ENCODE results near the gene FMN1.

FMN1 gene

DNA sequence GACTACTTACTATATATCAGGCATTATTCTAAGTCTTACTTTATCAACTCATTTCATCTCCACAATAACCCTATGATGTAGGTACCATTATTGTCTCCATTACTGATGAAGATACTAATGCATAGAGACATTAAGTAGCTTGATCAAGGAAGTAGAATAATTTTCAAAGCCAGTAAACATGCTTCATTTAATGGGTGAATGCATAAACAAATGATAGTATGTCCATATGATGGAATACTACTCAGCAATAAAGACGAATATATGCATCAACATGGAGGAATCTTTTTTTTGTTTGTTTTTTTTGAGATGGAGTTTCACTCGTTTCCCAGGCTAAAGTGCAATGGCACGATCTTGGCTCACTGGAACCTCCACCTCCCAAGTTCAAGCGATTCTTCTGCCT lies 184.9 kb downstream of the FMN1 start:
- DNase-seq (ENCODE audit: low read depth), result no peak

DNA sequence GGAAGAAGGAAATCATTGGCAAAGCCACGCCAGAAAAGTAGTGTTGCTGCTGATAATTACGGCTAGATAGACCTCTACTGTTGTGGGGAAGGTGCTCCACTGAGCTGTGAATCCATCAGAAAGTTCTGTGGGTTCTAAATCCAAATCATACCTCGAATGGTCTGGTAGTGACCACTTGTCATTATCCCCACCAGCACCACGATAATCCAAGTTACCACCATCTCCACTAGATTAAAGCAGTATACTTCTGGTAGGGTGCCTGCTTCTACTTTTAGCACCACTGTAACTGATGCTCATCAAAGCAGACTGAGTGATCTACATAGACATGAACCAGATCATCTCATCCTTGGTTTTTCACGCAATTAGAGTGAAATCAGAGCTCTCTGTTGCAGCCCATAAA lies 185.5 kb downstream of the FMN1 start:
- DNase-seq (ENCODE audit: low read depth), result no peak

DNA sequence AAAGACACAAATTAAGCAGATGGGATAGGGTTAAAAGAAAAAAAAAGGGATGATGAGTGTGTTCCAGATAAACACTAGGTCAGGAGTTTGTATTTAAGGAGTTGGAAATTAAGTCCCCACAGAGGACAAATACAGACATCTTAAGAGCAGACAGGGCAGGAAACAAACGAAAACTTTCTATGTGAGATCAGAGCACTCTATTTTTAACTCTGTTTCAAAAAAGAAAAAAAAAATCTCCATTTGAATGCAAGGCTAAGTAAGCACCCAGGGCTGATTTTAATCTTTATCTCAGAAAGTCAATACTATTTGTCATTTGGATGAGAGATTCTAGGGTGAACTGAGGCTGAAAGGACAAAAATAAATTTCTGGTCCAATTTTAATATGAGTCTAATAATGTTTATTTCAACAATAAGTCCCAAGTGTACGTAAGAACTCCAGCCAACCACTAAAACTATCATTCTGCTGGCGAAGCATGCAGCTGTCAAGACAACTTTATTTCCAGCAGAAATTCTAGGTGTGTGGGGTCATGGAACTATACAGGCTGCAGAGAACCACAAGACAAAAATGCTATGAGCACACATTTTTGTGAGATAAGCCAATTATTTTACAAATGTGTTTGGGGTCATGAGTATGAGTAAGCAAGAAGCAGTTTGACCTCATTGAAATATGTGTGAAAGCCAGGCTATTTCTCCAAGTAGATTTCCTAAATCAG lies 186.1 kb downstream of the FMN1 start:
- no peak for DNase-seq (ENCODE audit: low read depth)

DNA sequence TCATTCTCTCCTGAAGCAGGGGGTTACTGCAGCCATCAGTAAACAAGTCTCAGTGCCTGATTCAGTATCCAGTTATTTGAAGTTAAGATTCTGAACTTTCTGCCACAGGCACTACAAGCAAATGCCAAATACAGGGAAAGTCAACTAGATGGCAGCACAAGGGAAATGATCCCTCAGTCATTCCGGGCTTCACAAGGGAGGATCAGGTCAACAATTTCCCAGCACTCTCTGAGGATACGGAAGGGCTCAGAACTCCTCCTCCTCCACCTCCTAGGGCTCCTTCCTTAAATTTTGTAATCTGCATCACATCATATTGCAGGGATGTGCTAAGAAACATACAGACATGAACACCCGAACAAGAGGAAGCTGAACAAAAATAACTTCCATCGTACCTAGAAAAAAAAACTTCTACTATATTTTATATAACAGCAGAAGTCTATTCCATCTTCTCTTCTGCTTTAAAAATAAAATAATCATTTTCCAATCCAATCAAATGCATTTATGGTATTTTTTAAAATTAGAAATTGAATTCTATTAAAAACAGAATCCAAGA lies 187.1 kb downstream of the FMN1 start:
- DNase-seq (ENCODE audit: low read depth), result no peak

DNA sequence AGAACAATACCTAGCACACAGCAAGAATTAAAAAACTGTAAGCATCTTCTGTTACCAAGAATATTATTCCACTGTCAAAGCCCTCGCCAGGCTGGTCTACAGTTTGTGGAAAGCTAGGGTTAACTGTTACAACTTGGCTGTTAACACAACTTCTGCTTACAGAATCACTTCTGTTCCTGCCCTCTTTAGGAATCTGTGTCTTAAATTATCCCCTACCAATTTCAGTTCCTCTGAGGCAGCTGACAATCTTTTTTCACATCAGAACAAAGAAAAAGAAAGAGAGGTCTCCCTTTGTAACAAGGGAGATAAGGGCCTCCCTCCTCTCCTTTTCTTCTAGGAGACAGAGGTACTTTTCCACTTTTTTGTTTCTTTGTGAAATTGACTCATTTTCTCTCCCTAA lies 188.9 kb downstream of the FMN1 start:
- DNase-seq (ENCODE audit: low read depth), result no peak

DNA sequence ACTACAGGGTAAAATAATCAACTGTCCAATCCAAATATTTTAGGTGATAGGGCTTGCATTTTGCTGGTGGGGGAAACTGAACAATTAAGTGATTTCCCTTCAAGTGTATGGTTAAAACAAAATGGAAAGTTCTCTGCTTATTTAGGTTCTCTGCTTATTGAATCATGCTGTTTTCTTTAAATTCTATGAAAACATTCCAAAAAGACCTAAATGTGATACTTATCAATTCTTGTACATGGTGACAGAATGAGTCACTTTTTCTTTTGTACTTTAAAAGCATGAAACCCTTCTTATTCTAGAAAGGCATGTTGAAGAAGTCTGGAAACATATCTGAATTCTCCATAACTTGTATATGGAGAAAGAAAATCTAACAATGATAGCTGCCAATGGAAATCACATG lies 192.6 kb downstream of the FMN1 start:
- DNase-seq (ENCODE audit: low read depth), result no peak

DNA sequence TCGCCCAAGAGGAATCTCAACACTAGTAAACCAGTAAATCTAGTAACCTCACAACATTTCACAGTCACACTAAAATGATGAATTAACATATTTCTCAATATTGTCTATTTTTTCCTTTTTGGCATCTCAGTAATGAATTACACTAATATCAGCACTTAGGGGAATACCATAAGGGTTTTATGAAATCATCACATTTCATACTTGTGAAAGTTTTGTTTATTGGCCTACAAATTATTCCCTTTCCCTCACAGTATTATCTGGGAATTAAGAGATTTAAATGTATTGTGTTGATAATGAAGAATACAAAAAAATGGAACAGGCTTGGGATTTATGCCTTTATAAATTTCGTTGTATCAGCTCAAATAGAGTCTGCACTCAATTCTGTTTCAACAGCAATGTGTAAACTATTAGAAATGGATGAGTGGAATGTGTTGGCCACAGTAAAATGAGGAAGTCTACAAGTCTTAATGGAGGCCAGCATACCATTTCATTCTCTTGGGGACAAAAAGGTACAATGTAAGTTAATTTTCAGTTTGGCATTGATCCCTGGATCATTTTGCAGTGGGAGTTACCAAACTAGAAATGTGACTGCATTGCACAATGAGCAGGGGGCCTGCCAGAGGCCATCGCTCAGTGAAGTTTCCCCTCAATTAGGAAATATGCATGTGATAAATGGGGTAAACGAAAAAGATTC lies 195.4 kb downstream of the FMN1 start:
- no peak for DNase-seq (ENCODE audit: low read depth)

DNA sequence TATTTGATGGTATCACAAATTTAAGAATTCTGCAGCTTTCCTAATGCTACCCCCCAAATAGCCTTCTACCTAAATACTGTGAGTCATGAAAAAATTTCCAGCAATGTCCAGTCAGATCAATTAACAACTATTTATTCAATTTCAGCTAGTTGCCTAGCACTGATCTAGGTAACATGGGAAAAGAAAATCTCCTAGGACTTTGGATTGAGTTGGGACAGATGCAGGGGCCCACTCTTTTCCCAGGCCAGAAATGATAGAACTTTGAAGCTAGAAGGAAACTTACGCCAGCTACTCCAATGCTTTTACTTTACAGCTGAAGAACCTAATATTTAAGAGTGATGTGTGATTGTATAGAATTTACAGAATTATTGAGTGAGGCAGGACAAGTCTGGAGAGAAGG lies 196.3 kb downstream of the FMN1 start:
- DNase-seq (ENCODE audit: low read depth), result no peak

DNA sequence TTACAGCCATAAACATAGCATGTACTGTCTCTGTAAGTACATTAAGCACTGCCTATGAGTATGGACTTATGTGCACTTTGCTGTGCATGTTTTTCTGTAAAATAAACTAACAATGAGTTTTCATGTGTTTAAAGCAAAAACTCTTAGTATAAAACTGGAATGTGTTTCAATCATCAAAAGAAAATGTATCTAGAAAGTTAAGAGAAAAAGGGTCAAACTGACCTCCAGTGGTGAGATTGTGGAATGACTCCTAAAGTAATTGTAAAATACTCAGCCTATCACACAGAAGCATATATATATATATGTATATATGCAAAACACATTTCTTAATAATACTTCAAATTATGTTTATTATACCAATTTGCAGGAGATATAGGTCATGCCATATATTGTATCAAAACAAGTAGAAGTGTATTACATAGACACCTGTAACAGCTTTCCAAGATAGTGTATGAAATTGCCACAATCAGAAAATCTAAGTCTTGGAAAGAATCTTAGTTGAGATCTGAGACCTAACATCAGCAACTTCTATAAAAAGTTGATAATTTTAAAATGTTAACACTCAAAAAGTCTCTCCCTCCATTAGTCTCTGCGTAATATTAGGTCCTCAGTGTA lies 199.6 kb downstream of the FMN1 start:
- DNase-seq (ENCODE audit: low read depth), result no peak

DNA sequence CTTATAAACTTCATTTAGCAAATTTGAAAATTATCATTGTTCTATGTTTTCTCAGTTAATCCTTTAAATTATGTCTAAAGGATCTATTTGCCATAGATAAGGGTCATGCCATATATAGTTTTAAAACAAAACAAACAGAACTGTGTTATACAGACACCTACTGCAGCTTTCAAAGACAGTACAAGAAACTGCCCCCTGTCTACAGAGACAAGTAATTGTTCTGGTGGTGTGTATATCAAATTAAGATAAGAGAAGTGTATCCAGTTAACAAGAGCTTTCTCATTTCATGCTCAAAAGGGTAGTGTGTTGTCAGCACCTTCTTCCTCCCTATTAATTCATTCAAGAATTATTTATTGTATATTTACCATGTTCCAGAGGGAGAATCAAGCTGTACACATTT lies 201.2 kb downstream of the FMN1 start:
- DNase-seq (ENCODE audit: low read depth), result no peak

DNA sequence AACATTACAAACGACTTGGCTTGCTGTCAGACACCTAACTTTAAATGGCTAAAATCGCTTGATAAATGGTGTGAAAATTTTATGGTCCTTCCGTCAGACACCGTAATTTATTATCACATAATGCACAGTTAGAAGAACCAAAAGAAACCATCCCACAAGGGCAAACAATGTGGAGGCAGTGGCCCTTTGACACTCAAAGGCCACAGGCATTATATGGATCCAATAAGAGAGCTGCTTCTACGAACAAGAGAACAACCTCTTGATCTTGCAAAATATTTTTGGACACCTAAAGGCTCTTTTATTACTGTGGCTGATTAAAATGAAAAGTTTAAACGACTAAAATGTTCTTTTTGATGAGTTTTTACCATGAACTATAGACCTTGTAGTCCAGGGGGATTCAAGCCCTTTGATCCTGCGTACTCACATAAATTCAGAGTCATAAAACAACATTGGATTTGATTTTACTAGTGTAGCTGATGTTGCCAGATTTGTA lies 202.8 kb downstream of the FMN1 start:
- no peak for DNase-seq (ENCODE audit: low read depth)

DNA sequence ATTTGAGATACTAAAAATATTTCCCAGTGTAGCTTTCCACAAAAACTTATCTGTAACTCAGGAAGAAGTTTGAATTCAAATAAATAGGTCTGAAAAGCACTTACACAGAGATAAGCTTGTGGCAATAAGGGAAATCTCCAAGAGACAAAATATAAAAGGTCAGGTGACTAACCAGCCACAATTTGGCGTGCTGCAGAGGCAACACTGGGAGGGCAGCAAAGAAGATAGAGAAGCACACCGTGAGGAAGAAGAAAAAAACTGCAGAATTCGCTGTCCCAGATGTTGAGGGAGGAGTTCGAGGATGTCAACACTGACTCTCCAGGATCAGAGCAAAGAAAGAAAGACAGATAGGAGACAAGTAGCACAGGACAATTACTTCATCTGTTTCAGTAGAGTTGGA lies 204.4 kb downstream of the FMN1 start:
- DNase-seq (ENCODE audit: low read depth), result no peak

DNA sequence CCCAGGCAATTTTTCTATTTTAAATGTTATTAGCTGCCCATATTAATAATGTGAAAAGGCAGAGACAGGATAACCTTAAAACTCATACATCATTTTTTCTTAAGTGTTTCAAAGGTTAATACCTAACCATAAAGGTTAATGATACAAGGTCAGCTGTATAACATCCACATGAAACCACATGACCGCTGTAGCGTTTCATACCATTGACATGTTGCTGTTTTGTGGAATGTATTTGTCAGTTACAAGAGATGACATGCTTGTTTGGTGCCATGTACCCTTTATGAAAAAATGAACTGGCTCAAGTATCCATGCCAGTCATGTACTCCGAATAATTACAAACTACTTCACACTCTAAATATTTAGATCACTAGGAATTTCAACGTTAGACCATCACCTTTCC lies 207.4 kb downstream of the FMN1 start:
- DNase-seq (ENCODE audit: low read depth), result no peak

DNA sequence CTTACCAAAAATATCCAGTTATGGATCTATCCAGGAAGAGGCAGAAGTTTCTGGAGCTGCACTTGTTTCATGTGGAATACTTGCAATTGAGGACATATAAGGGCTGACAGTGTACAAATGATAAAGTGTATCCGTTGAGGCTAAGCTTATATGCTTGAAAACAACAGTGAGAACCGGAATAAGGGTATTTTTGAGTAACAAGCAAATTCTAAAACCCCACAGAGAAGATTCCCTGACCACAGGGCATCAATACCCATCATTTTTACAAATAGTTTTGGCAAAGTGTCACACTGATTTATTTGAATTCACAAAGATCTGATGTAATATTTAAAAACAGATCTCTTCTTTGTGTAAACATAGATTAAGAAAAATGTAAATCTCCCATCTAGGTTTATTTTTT lies 208.4 kb downstream of the FMN1 start:
- DNase-seq (ENCODE audit: low read depth), result no peak

DNA sequence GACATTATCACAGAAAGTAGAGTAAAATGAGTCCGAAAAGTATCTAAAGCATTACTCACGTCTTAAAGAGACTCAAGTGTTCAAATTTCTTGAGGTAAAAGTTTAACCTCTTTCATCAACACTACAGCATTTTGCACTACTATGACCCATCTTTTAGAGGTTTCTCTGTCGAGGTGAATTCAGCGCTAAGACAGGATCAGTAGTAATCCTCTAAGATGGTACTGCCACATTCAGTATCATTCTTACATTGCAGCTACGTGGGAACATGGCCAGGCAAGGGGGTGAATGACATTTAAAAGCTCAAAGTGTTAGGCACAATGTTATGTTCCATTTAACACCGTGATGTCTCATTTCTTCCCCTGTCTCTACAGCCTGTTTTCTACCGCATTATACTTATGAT lies 210.8 kb downstream of the FMN1 start:
- no peak for DNase-seq (ENCODE audit: low read depth)

DNA sequence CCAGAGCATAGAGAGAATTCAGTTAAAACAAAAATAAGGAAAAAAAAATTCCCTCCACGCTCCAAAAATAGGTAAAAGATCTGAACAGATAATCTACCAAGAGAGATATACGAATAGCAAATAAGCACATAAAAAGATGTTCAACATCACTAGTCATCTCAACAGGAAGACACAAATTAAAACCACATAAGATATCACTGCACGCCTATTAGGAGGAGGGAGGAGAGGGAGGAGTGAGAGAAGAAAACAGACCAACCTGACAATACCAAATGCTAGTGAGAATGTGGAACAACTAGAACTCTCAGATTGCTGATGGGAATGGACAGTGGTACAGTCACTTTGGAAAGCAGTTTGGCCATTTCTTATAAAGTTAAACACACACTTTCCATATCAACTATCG lies 212.5 kb downstream of the FMN1 start:
- no peak for DNase-seq (ENCODE audit: low read depth)

DNA sequence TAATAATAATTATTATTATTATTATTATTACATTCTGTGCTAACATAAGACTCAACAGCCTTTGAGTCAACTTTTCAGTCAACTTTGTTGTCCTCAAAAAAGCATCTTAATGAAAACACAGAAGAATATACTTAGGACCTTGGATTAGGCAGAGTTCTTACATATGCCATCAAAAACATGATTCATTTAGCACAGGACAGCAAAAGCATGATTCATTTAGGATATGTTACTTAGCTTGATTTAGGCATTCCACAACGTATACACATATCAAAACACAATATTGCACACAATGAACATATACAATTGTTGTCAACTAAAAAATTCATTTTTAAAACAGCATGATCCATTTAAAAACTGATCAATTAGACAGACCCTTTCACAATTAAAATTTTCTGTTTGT lies 213.0 kb downstream of the FMN1 start:
- DNase-seq (ENCODE audit: low read depth), result no peak

DNA sequence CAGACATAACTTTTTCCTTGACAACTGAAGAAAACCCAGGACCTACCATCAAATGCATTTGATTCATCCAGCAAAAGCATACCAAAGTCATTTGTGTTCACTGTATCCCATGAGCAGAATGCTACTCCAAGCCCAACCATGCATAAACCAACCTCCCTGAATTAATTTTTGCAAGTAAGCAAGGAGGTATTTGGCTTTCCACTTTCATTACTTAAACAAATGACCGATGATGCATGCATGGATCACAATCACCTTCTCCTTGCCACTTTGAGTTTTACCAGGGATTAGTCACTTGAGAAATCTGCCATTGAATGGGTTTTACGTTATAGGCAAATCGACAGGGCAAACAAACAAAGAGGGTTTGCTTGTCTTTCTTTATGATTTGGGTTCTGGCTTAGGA lies 214.8 kb downstream of the FMN1 start:
- DNase-seq (ENCODE audit: low read depth), result no peak

DNA sequence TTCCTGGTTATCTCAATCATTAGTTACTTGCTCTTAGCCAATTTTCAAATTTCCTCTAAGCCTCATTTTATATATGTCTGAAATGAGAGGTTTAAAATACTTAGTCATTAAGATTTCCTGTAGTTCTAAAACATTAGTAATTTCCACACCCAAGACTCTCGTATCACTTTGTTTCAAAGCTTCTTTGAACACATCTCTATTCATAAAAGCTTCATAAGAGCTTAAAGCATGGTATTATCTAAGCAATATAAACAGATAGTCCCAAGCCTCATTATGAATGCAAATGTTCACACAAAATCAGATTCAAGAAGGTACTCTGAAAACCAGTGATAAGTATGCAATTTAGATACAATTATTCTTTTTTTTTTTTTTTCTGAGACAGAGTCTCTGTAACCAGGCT lies 217.0 kb downstream of the FMN1 start:
- DNase-seq (ENCODE audit: low read depth), result no peak

DNA sequence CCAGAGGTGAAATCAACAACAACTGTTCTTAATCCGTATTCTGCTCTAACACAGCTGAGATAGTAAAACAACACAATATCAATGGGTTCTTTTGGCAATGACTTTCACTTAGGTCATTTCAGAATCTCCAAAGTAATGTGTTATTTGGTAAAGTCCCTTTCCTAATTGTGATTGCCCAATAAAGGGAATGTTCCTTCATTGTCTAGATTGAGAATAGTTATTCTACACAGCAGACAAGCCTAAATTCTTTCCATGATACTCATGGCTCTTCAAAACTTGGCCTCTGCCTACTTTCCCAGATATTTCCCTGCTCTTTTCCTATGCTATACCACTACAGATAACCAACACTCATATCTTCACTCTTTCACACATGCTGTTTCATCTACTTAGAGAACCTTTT lies 219.8 kb downstream of the FMN1 start:
- DNase-seq (ENCODE audit: low read depth), result no peak

DNA sequence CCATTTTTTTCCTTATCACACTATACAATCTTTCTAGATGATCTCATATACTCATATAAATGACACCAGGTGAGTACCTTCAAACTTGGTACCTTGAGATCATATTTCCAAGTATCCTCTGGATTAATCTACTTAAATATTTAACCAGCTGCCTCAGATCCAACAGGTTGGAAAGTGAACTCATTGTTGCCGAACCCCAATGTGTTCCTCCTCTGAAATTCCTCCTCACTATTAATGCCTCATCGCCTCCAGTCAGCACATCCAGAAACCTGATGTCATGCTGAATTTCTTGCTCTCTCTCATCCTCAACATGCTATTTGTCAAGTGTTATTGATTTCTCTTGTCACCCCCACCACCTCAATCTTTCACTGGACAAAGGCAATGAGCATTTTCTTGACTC lies 221.8 kb downstream of the FMN1 start:
- no peak for DNase-seq (ENCODE audit: low read depth)

DNA sequence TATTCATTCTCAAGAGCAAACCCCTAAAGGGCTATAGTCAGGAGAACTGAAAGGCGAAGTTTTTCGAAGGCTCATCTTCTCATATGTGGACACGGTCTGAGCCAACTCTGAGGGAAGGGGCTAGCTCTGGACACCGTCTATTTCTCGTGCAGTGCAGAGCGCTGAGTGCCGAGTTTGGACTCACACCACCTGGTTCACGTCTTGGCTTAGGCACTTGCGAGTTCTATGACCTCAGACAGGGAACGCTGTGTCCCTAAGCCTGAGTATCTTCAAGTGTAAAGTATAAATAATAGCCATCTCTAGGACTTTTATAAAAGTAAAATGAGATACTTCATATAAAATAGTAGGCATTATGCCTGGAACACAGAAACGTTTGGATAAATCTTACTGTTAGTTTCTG lies 223.7 kb downstream of the FMN1 start:
- DNase-seq (ENCODE audit: low read depth), result no peak

DNA sequence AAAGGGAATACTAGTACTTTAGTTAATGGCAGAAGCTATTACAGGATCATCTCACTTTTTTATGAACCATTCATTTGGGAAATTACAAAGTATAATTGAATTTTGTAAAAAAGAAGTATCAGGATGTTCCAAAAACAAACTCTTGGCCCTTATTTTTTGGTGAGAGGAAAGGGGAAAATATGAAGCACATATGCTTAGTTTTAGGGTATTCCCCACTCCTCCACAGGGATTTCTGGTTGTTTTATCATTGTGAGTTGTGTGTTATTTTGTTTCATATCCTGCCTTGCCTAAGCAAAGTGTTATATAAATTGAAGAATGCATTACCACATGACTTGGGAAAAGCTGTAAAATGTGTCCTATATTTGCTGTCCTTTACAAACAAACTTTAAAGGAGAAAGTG lies 227.0 kb downstream of the FMN1 start:
- DNase-seq (ENCODE audit: low read depth), result no peak

Data from activated T-helper 9 cell treated with anti-CD3 and anti-CD28 coated beads, Interleukin-2, amount 50 U/mL, for 16 hours (primary cell).